ENCODE measurements around the gene DMRT1. TPM values are rescaled to one million over a fixed set of nuclear protein-coding genes. Genes with fewer than 3 reads are reported as not detected.

The DMRT1 gene
- total and polyA plus RNA-seq, 9 of the 15 experiments (the other 6 are each of a cell fraction or from before 2014, with no cell fraction given) = not detected

DNA sequence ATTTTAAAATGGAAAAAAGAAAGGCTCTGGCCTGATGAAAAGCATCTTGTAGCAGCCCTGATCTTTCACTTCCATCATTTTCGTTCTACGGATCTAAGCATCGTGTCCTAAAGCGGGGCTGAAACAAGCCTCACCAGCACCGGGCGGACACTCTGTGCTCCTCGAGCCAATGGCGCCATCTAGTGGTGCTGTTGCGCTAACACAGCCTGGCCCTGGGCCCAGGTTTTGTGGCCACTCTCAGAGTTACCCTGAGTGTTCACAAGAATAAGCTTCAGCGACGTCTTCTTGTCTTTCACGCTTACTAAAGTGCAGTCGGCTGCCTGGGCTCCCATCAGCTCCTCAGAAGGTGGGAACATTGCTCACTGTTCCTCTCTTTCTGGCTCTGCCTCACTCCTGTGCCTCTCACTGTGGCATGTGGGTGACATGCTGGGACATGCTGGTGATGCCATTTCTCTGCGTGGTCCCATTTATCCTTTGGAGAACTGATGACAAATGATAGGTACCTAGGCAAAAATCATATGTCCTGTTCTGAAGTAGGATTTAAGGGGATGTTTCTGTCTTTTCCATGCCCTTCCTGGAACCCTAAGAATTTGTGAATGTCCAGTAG is 167.7 kb downstream of the DMRT1 start (continued):
- TF ChIP-seq, protein P1, sequence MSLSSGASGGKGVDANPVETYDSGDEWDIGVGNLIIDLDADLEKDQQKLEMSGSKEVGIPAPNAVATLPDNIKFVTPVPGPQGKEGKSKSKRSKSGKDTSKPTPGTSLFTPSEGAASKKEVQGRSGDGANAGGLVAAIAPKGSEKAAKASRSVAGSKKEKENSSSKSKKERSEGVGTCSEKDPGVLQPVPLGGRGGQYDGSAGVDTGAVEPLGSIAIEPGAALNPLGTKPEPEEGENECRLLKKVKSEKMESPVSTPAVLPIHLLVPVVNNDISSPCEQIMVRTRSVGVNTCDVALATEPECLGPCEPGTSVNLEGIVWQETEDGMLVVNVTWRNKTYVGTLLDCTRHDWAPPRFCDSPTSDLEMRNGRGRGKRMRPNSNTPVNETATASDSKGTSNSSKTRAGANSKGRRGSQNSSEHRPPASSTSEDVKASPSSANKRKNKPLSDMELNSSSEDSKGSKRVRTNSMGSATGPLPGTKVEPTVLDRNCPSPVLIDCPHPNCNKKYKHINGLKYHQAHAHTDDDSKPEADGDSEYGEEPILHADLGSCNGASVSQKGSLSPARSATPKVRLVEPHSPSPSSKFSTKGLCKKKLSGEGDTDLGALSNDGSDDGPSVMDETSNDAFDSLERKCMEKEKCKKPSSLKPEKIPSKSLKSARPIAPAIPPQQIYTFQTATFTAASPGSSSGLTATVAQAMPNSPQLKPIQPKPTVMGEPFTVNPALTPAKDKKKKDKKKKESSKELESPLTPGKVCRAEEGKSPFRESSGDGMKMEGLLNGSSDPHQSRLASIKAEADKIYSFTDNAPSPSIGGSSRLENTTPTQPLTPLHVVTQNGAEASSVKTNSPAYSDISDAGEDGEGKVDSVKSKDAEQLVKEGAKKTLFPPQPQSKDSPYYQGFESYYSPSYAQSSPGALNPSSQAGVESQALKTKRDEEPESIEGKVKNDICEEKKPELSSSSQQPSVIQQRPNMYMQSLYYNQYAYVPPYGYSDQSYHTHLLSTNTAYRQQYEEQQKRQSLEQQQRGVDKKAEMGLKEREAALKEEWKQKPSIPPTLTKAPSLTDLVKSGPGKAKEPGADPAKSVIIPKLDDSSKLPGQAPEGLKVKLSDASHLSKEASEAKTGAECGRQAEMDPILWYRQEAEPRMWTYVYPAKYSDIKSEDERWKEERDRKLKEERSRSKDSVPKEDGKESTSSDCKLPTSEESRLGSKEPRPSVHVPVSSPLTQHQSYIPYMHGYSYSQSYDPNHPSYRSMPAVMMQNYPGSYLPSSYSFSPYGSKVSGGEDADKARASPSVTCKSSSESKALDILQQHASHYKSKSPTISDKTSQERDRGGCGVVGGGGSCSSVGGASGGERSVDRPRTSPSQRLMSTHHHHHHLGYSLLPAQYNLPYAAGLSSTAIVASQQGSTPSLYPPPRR (CRISPR knock-in tag; IDR thresholded peaks at IDR 0.05; ENCODE audit: borderline replicate concordance) = no peak
- TF ChIP-seq STAG1 (CRISPR knock-in tag; IDR thresholded peaks at IDR 0.05; ENCODE audit: borderline replicate concordance) (peak; percentile 74; the same call in 1 of the 2 replicates), CTCF (IDR thresholded peaks at IDR 0.05 in 2 of 3, conservative IDR thresholded peaks at IDR 0.05 in 1 of 3; ENCODE audit: insufficient read depth in 2 of 3, low read depth in 1 of 3, low read length in 3 of 3) (peak; percentile 73 to 83 (median 81)), CEBPZ (IDR thresholded peaks at IDR 0.05; ENCODE audit: borderline replicate concordance, low read depth, low read length) (no peak), ZNF311 (CRISPR knock-in tag; IDR thresholded peaks at IDR 0.05) (no peak)

Data from K562 (cell line).